ENCODE data around the gene DLG2. TPM values are rescaled to one million over a fixed set of nuclear protein-coding genes. Genes with fewer than 3 reads are reported as not detected.

DLG2 gene
- total and polyA plus RNA-seq, 2 of the 4 experiments (the other 2 are of a cell fraction), result 0.31 to 0.36 TPM

GRCh38 chr11:84496122-84496521, 1131.0 kb downstream of the DLG2 start:
- H3K9ac ChIP-seq (ENCODE audit: low read depth, low read length), result no peak overlapping the region
- BruUV-seq (replicated peaks), result no TSS peak
- no peak overlapping the region for H3K14ac ChIP-seq (replicated peaks; ENCODE audit: low read depth, low read length)
- no peak overlapping the region for H4K91ac ChIP-seq (ENCODE audit: insufficient read depth, low read depth, low read length)
- in situ Hi-C loops (cut with MboI; ENCODE audit: low sequenced_read_pairs) (no loop called here), dilution Hi-C loops (cut with HindIII; ENCODE audit: low sequenced_read_pairs, unreplicated experiment) (no loop called here), intact Hi-C loops (cut with micrococcal nuclease) (loop anchor here (5.0 kb wide), 1 partner anchor 259 kb away; no protein-coding TSS in a partner anchor)
- no peaks in the 10 kb centered on the region for H4K20me1 ChIP-seq (ENCODE audit: insufficient read depth, low read length)
- H3K9me1 ChIP-seq (ENCODE audit: insufficient read depth, low read length), result no peaks in the 10 kb centered on the region
- H3K18ac ChIP-seq (ENCODE audit: low read depth, low read length), result no peak overlapping the region
- no peak overlapping the region for H4K5ac ChIP-seq (ENCODE audit: low read depth, low read length)
- CTCF ChIA-PET, result no interaction called here
- no peaks in the 10 kb centered on the region for H3K27me3 ChIP-seq (ENCODE audit: control insufficient read depth, insufficient read depth, low read length)
- H3K4ac ChIP-seq (ENCODE audit: low read depth, low read length), result no peak overlapping the region
- no peak overlapping the region for H3K56ac ChIP-seq (ENCODE audit: extremely low read depth, insufficient read depth, low read length)
- no peaks in the 10 kb centered on the region for H3K9me3 ChIP-seq (ENCODE audit: control insufficient read depth, insufficient read depth, low read length)
- H4K8ac ChIP-seq (ENCODE audit: low read depth in 2 of 2, low read length in 2 of 2), result no peak overlapping the region
- no peak overlapping the region for H3K27ac ChIP-seq (ENCODE audit: insufficient read depth, low read length)
- H3K79me1 ChIP-seq (ENCODE audit: low read depth in 1 of 2, low read length in 2 of 2), result no peaks in the 10 kb centered on the region
- H2AFZ ChIP-seq (replicated peaks; ENCODE audit: low read length, poor library complexity), result no peak overlapping the region
- H3K4me3 ChIP-seq (ENCODE audit: insufficient read depth, low read depth, low read length), result no peak overlapping the region
- DNase-seq (no peak), ATAC-seq (ENCODE audit: low read depth) (no peak)
- TF ChIP-seq RAD21 (IDR thresholded peaks at IDR 0.05; ENCODE audit: low read length), result no peak
- no peak for TF ChIP-seq POLR2A (IDR thresholded peaks at IDR 0.05; ENCODE audit: low read depth, low read length)
- TF ChIP-seq BHLHE40 (IDR thresholded peaks at IDR 0.05; ENCODE audit: low read depth, low read length), result no peak
- no peak for TF ChIP-seq CHD1 (IDR thresholded peaks at IDR 0.05; ENCODE audit: low read depth, low read length)
- TF ChIP-seq USF2 (IDR thresholded peaks at IDR 0.05; ENCODE audit: low read depth, low read length), result no peak
- TF ChIP-seq, protein P1, sequence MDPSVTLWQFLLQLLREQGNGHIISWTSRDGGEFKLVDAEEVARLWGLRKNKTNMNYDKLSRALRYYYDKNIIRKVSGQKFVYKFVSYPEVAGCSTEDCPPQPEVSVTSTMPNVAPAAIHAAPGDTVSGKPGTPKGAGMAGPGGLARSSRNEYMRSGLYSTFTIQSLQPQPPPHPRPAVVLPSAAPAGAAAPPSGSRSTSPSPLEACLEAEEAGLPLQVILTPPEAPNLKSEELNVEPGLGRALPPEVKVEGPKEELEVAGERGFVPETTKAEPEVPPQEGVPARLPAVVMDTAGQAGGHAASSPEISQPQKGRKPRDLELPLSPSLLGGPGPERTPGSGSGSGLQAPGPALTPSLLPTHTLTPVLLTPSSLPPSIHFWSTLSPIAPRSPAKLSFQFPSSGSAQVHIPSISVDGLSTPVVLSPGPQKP (IDR thresholded peaks at IDR 0.05; ENCODE audit: borderline replicate concordance, low read depth, low read length), result no peak
- TF ChIP-seq NFE2L2 (IDR thresholded peaks at IDR 0.05; ENCODE audit: low read depth, low read length), result no peak
- TF ChIP-seq MAFK (IDR thresholded peaks at IDR 0.05; ENCODE audit: low read depth, low read length), result no peak
- no peak for TF ChIP-seq MXI1 (IDR thresholded peaks at IDR 0.05; ENCODE audit: borderline replicate concordance, low read depth, low read length)
- no peak for TF ChIP-seq CTCF (conservative IDR thresholded peaks at IDR 0.05; ENCODE audit: low read depth, low read length)
- TF ChIP-seq MAZ (IDR thresholded peaks at IDR 0.05; ENCODE audit: borderline replicate concordance, low read depth, low read length), result no peak
- TF ChIP-seq FOS (IDR thresholded peaks at IDR 0.05; ENCODE audit: low read depth, low read length), result no peak
- TF ChIP-seq RFX5 (IDR thresholded peaks at IDR 0.05; ENCODE audit: low read depth, low read length), result no peak
- no peak for TF ChIP-seq CEBPB (IDR thresholded peaks at IDR 0.05; ENCODE audit: low read depth, low read length)
- no peak for TF ChIP-seq RCOR1 (IDR thresholded peaks at IDR 0.05; ENCODE audit: insufficient replicate concordance, low read length)
- TF ChIP-seq SMC3 (IDR thresholded peaks at IDR 0.05; ENCODE audit: low read depth, low read length), result no peak
- no peak overlapping the region for H2BK20ac ChIP-seq (ENCODE audit: low read depth, low read length)
- H2BK5ac ChIP-seq (ENCODE audit: low read depth, low read length, poor library complexity, severe bottlenecking), result no peak overlapping the region
- POLR2A ChIA-PET (ENCODE audit: unreplicated experiment), result no interaction called here
- WGBS, 2 experiments (ENCODE audit: extremely low coverage in 2 of 2, insufficient read length in 1 of 2), result no CpG with 5 or more reads among the region's 2 CpGs
- H3K4me1 ChIP-seq (ENCODE audit: control insufficient read depth, insufficient read depth, low read length), result no peaks in the 10 kb centered on the region
- H2BK15ac ChIP-seq (ENCODE audit: low read depth, low read length), result no peak overlapping the region
- H2BK120ac ChIP-seq (ENCODE audit: low read depth, low read length), result no peak overlapping the region
- no peak overlapping the region for H3K4me2 ChIP-seq (ENCODE audit: low read depth, low read length)
- no peak overlapping the region for H2AK9ac ChIP-seq (replicated peaks; ENCODE audit: low read depth, low read length, poor library complexity)
- no peaks in the 10 kb centered on the region for H3K36me3 ChIP-seq (ENCODE audit: control insufficient read depth, insufficient read depth, low read length)
- H3K23ac ChIP-seq (ENCODE audit: low read depth, low read length), result no peak overlapping the region
- no peak overlapping the region for H2AK5ac ChIP-seq (ENCODE audit: low read depth, low read length)

All from IMR-90 (cell line).